ENCODE data around the gene ZNF362. TPM values are rescaled to one million over a fixed set of nuclear protein-coding genes. Genes with fewer than 3 reads are reported as not detected.

The ZNF362 gene
- polyA plus RNA-seq, 2 donors = 6.8 to 13.3 TPM

GRCh38 chr1:33271666-33272505, 15.6 kb downstream of the ZNF362 start:
- H3K27me3 ChIP-seq (ENCODE audit: control insufficient read depth in 1 of 2, insufficient read depth in 2 of 2, low read length in 2 of 2) = no peaks in the 10 kb centered on the region
- H3K9me3 ChIP-seq (ENCODE audit: control insufficient read depth in 2 of 2, insufficient read depth in 1 of 2, low read depth in 1 of 2, low read length in 1 of 2) = no peaks in the 10 kb centered on the region
- 85 to 87% methylated on average over 13 of the region's 13 CpGs for WGBS, 2 donors
- no peak overlapping the region for H3K27ac ChIP-seq (ENCODE audit: low read depth in 2 of 2, low read length in 1 of 2)
- H3K4me1 ChIP-seq (ENCODE audit: control insufficient read depth in 2 of 2, insufficient read depth in 2 of 2, low read length in 1 of 2) = peaks cover 2 to 5% of the 10 kb centered on the region in 2 donors
- peaks cover 0 to 5% of the 10 kb centered on the region in 2 donors for H3K36me3 ChIP-seq (ENCODE audit: control insufficient read depth in 2 of 2, insufficient read depth in 2 of 2, low read length in 1 of 2)
- H3K4me3 ChIP-seq (ENCODE audit: low read depth in 1 of 2, low read length in 2 of 2) = no peak overlapping the region

GRCh38 chr1:33272509-33272908, 16.2 kb downstream of the ZNF362 start:
- H3K4me1 ChIP-seq (ENCODE audit: control insufficient read depth in 2 of 2, insufficient read depth in 2 of 2, low read length in 1 of 2) = peaks cover 2 to 3% of the 10 kb centered on the region in 2 donors
- peaks cover under 1 to 7% of the 10 kb centered on the region in 2 donors for H3K36me3 ChIP-seq (ENCODE audit: control insufficient read depth in 2 of 2, insufficient read depth in 2 of 2, low read length in 1 of 2)
- no peak overlapping the region for H3K4me3 ChIP-seq (ENCODE audit: low read depth in 1 of 2, low read length in 2 of 2)
- 59 to 62% methylated on average over 3 of the region's 3 CpGs for WGBS, 2 donors
- no peaks in the 10 kb centered on the region for H3K27me3 ChIP-seq (ENCODE audit: control insufficient read depth in 1 of 2, insufficient read depth in 2 of 2, low read length in 2 of 2)
- no peak overlapping the region for H3K27ac ChIP-seq (ENCODE audit: low read depth in 2 of 2, low read length in 1 of 2)
- H3K9me3 ChIP-seq (ENCODE audit: control insufficient read depth in 2 of 2, insufficient read depth in 1 of 2, low read depth in 1 of 2, low read length in 1 of 2) = no peaks in the 10 kb centered on the region

DNA sequence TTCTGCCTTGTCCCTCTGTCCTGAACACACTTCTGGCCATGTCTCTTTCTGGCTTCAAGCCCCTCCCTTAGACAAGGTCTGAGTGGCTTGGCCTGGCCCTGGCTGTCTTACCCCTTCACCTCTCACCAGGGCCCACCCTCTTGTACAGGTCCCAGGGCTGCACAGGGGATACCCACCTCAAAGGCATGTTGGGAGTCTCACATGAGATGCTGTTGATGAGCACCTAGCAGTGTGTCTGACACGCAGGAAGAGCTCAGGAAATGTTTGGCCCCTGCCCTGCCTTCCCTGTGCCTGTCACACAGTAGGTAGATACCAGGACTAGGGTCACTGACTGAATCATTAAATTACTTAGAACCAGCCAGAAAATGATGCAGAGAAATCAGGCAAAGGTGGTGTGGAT, 16.6 kb downstream of the ZNF362 start:
- Histone ChIP-seq H3K27me3 (ENCODE audit: control insufficient read depth in 1 of 2, insufficient read depth in 2 of 2, low read length in 2 of 2) (no peaks in the 10 kb centered on the region), H3K27ac (ENCODE audit: low read depth in 2 of 2, low read length in 1 of 2) (no peak overlapping the region), H3K4me3 (ENCODE audit: low read depth in 1 of 2, low read length in 2 of 2) (no peak overlapping the region), H3K9me3 (ENCODE audit: control insufficient read depth in 2 of 2, insufficient read depth in 1 of 2, low read depth in 1 of 2, low read length in 1 of 2) (no peaks in the 10 kb centered on the region), H3K4me1 (ENCODE audit: control insufficient read depth in 2 of 2, insufficient read depth in 2 of 2, low read length in 1 of 2) (peaks cover 2 to 3% of the 10 kb centered on the region in 2 donors), H3K36me3 (ENCODE audit: control insufficient read depth in 2 of 2, insufficient read depth in 2 of 2, low read length in 1 of 2) (peaks cover 3 to 9% of the 10 kb centered on the region in 2 donors)
- 72 to 76% methylated on average over 1 of the region's 1 CpG for WGBS, 2 donors

GRCh38 chr1:33273406-33273805, 17.1 kb downstream of the ZNF362 start:
- H3K4me1 ChIP-seq (ENCODE audit: control insufficient read depth in 2 of 2, insufficient read depth in 2 of 2, low read length in 1 of 2) = peaks cover 2 to 3% of the 10 kb centered on the region in 2 donors
- no peaks in the 10 kb centered on the region for H3K27me3 ChIP-seq (ENCODE audit: control insufficient read depth in 1 of 2, insufficient read depth in 2 of 2, low read length in 2 of 2)
- WGBS, 2 donors = 83 to 84% methylated on average over 3 of the region's 3 CpGs
- no peak overlapping the region for H3K27ac ChIP-seq (ENCODE audit: low read depth in 2 of 2, low read length in 1 of 2)
- H3K9me3 ChIP-seq (ENCODE audit: control insufficient read depth in 2 of 2, insufficient read depth in 1 of 2, low read depth in 1 of 2, low read length in 1 of 2) = no peaks in the 10 kb centered on the region
- no peak overlapping the region for H3K4me3 ChIP-seq (ENCODE audit: low read depth in 1 of 2, low read length in 2 of 2)
- peaks cover 3 to 9% of the 10 kb centered on the region in 2 donors for H3K36me3 ChIP-seq (ENCODE audit: control insufficient read depth in 2 of 2, insufficient read depth in 2 of 2, low read length in 1 of 2)

- Histone ChIP-seq H3K27me3 (ENCODE audit: control insufficient read depth in 1 of 2, insufficient read depth in 2 of 2, low read length in 2 of 2) (no peaks in the 10 kb centered on the region), H3K4me1 (ENCODE audit: control insufficient read depth in 2 of 2, insufficient read depth in 2 of 2, low read length in 1 of 2) (peaks cover under 1% of the 10 kb centered on the region in 2 donors), H3K9me3 (ENCODE audit: control insufficient read depth in 2 of 2, insufficient read depth in 1 of 2, low read depth in 1 of 2, low read length in 1 of 2) (no peaks in the 10 kb centered on the region), H3K36me3 (ENCODE audit: control insufficient read depth in 2 of 2, insufficient read depth in 2 of 2, low read length in 1 of 2) (peaks cover 3 to 9% of the 10 kb centered on the region in 2 donors), H3K4me3 (ENCODE audit: low read depth in 1 of 2, low read length in 2 of 2) (no peak overlapping the region), H3K27ac (ENCODE audit: low read depth in 2 of 2, low read length in 1 of 2) (no peak overlapping the region)
- 80% methylated on average over 7 of the region's 7 CpGs for WGBS, 2 donors
Observed at GRCh38 chr1:33273961-33274371, 17.7 kb downstream of the ZNF362 start.

GRCh38 chr1:33274446-33274845, 18.2 kb downstream of the ZNF362 start:
- H3K9me3 ChIP-seq (ENCODE audit: control insufficient read depth in 2 of 2, insufficient read depth in 1 of 2, low read depth in 1 of 2, low read length in 1 of 2) = no peaks in the 10 kb centered on the region
- H3K27me3 ChIP-seq (ENCODE audit: control insufficient read depth in 1 of 2, insufficient read depth in 2 of 2, low read length in 2 of 2) = no peaks in the 10 kb centered on the region
- 82 to 94% methylated on average over 1 of the region's 1 CpG for WGBS, 2 donors
- H3K27ac ChIP-seq (ENCODE audit: low read depth in 2 of 2, low read length in 1 of 2) = no peak overlapping the region
- H3K4me3 ChIP-seq (ENCODE audit: low read depth in 1 of 2, low read length in 2 of 2) = no peak overlapping the region
- H3K36me3 ChIP-seq (ENCODE audit: control insufficient read depth in 2 of 2, insufficient read depth in 2 of 2, low read length in 1 of 2) = peaks cover 3 to 9% of the 10 kb centered on the region in 2 donors
- H3K4me1 ChIP-seq (ENCODE audit: control insufficient read depth in 2 of 2, insufficient read depth in 2 of 2, low read length in 1 of 2) = no peaks in the 10 kb centered on the region

GRCh38 chr1:33275195-33275594, 18.9 kb downstream of the ZNF362 start:
- Histone ChIP-seq H3K4me3 (ENCODE audit: low read depth in 1 of 2, low read length in 2 of 2) (no peak overlapping the region), H3K36me3 (ENCODE audit: control insufficient read depth in 2 of 2, insufficient read depth in 2 of 2, low read length in 1 of 2) (peaks cover 3 to 13% of the 10 kb centered on the region in 2 donors), H3K4me1 (ENCODE audit: control insufficient read depth in 2 of 2, insufficient read depth in 2 of 2, low read length in 1 of 2) (no peaks in the 10 kb centered on the region), H3K27ac (ENCODE audit: low read depth in 2 of 2, low read length in 1 of 2) (no peak overlapping the region), H3K9me3 (ENCODE audit: control insufficient read depth in 2 of 2, insufficient read depth in 1 of 2, low read depth in 1 of 2, low read length in 1 of 2) (no peaks in the 10 kb centered on the region), H3K27me3 (ENCODE audit: control insufficient read depth in 1 of 2, insufficient read depth in 2 of 2, low read length in 2 of 2) (no peaks in the 10 kb centered on the region)
- 86 to 88% methylated on average over 6 of the region's 6 CpGs for WGBS, 2 donors

- Histone ChIP-seq H3K4me3 (ENCODE audit: low read depth in 1 of 2, low read length in 2 of 2) (no peak overlapping the region), H3K36me3 (ENCODE audit: control insufficient read depth in 2 of 2, insufficient read depth in 2 of 2, low read length in 1 of 2) (peaks cover 3 to 20% of the 10 kb centered on the region in 2 donors), H3K4me1 (ENCODE audit: control insufficient read depth in 2 of 2, insufficient read depth in 2 of 2, low read length in 1 of 2) (no peaks in the 10 kb centered on the region), H3K27me3 (ENCODE audit: control insufficient read depth in 1 of 2, insufficient read depth in 2 of 2, low read length in 2 of 2) (no peaks in the 10 kb centered on the region), H3K27ac (ENCODE audit: low read depth in 2 of 2, low read length in 1 of 2) (no peak overlapping the region), H3K9me3 (ENCODE audit: control insufficient read depth in 2 of 2, insufficient read depth in 1 of 2, low read depth in 1 of 2, low read length in 1 of 2) (no peaks in the 10 kb centered on the region)
- WGBS, 2 donors = 96 to 97% methylated on average over 39 to 45 of the region's 45 CpGs
Observed at GRCh38 chr1:33275706-33276572, 19.6 kb downstream of the ZNF362 start.

GRCh38 chr1:33276573-33277298, 20.4 kb downstream of the ZNF362 start:
- Histone ChIP-seq H3K27me3 (ENCODE audit: control insufficient read depth in 1 of 2, insufficient read depth in 2 of 2, low read length in 2 of 2) (no peaks in the 10 kb centered on the region), H3K9me3 (ENCODE audit: control insufficient read depth in 2 of 2, insufficient read depth in 1 of 2, low read depth in 1 of 2, low read length in 1 of 2) (no peaks in the 10 kb centered on the region), H3K36me3 (ENCODE audit: control insufficient read depth in 2 of 2, insufficient read depth in 2 of 2, low read length in 1 of 2) (peaks cover 6 to 28% of the 10 kb centered on the region in 2 donors), H3K4me1 (ENCODE audit: control insufficient read depth in 2 of 2, insufficient read depth in 2 of 2, low read length in 1 of 2) (no peaks in the 10 kb centered on the region), H3K27ac (ENCODE audit: low read depth in 2 of 2, low read length in 1 of 2) (no peak overlapping the region), H3K4me3 (ENCODE audit: low read depth in 1 of 2, low read length in 2 of 2) (no peak overlapping the region)
- WGBS, 2 donors = 86 to 87% methylated on average over 25 to 30 of the region's 30 CpGs

All from esophagus (tissue), 2 donors.